GM12874 (cell line): ENCODE measurements around the gene FAT4.

Experiments used
- CTCF ChIP-seq: IDR thresholded peaks from 2 replicates; pipeline ENCODE4 v1.5.1; 2011; ENCODE audit warnings: low read depth, mild to moderate bottlenecking, control low read depth, low read length, moderate library complexity; ENCODE audit not compliant: insufficient read depth

Gene FAT4

GRCh38 chr4:125338814-125339213 lies 24.1 kb downstream of the FAT4 start:
- no peak for TF ChIP-seq CTCF

- TF ChIP-seq CTCF = no peak
These were observed 29.4 kb downstream of the FAT4 start for GRCh38 chr4:125344198-125344597.

- TF ChIP-seq CTCF = no peak
These were observed 31.9 kb downstream of the FAT4 start for GRCh38 chr4:125346616-125347015.

- no peak for TF ChIP-seq CTCF
These were observed 35.8 kb downstream of the FAT4 start for GRCh38 chr4:125350470-125351135.

GRCh38 chr4:125352521-125352920 lies 37.8 kb downstream of the FAT4 start:
- TF ChIP-seq CTCF = no peak

- TF ChIP-seq CTCF = no peak
These were observed 38.4 kb downstream of the FAT4 start for GRCh38 chr4:125353131-125353530.

GRCh38 chr4:125355791-125356190 lies 41.0 kb downstream of the FAT4 start:
- no peak for TF ChIP-seq CTCF
